ENCODE measurements around the gene DMRTC2.
A peak's percentile ranks its signal among the peaks of the same experiment; 100 is the strongest.

DNA sequence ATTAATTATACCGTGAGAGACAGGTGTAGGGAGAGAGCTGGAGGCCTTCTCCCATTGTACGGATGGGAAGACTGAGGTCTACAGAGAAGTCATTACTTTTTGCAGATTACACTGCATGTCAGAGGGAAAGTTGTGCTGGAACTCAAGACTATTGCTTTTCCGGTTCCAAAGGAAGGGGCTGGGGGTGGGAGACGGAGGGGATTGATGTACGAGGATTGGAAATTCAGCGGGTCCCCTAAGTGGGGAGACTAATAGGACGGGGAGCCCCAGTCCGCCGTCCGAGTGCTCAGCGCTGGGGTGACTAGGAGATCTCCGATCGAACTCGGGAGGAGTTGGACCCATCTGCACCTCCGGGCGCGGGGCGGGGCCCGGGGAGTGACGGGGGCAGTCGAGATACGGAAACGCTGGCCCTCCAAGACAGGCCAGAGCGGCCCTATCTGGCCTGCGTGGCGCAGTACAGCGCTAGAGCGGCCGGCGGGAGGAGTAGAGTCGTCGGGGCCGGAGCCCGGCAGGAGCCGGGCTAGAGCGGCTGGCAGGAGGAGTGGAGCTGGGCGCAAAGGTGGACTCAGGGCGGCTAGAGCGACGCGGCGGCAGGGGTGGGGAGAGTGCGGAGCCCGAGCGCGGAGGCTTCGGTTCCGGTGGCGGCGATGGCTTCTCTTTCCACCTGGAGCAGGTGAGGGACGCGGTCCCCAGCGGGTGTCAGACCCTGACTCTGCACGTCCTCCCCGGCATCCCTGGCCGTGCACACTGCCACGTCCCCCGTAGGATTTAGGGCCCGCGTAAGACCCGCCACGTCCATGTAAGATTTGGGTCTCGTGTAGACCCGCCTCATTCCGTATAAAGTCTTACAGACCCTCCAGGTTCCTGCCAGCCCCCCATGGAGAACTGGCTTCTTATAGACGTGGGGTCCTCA is 39.2 kb downstream of the DMRTC2 start:
- TF ChIP-seq, protein P1, sequence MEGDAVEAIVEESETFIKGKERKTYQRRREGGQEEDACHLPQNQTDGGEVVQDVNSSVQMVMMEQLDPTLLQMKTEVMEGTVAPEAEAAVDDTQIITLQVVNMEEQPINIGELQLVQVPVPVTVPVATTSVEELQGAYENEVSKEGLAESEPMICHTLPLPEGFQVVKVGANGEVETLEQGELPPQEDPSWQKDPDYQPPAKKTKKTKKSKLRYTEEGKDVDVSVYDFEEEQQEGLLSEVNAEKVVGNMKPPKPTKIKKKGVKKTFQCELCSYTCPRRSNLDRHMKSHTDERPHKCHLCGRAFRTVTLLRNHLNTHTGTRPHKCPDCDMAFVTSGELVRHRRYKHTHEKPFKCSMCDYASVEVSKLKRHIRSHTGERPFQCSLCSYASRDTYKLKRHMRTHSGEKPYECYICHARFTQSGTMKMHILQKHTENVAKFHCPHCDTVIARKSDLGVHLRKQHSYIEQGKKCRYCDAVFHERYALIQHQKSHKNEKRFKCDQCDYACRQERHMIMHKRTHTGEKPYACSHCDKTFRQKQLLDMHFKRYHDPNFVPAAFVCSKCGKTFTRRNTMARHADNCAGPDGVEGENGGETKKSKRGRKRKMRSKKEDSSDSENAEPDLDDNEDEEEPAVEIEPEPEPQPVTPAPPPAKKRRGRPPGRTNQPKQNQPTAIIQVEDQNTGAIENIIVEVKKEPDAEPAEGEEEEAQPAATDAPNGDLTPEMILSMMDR (IDR thresholded peaks at IDR 0.05 in 4 of 5, conservative IDR thresholded peaks at IDR 0.05 in 1 of 5), result peak in 2 of 5 experiments; percentile 36
- peak; percentile 51 to 67 for TF ChIP-seq POLR2A (IDR thresholded peaks at IDR 0.05)
